Pulmonary artery endothelial cell (primary cell): Measurements from ENCODE around the gene CSRNP3. TPM values are rescaled to one million over a fixed set of nuclear protein-coding genes. Genes with fewer than 3 reads are reported as not detected.

ENCODE experiments used
- DNase-seq: peaks from one replicate; pipeline ENCODE4 v3.0.0-alpha.2; 2011; ENCODE audit warnings: low read depth, low spot score
- total RNA-seq: library from RNA; depleted of rRNA; stranded (reverse); fragments of >200 nt; gene quantifications from 2 replicates; pipeline ENCODE4 v1.2.3, GENCODE V29; 2014

Gene CSRNP3
- total RNA-seq, 1 donor from 2014 or later = not detected

- no peak for DNase-seq
Observed at GRCh38 chr2:165539985-165540384, 70.5 kb downstream of the CSRNP3 start.

GRCh38 chr2:165544897-165545296 lies 75.4 kb downstream of the CSRNP3 start:
- no peak for DNase-seq

GRCh38 chr2:165547900-165548299 lies 78.4 kb downstream of the CSRNP3 start:
- DNase-seq = no peak

- DNase-seq = no peak
Observed at GRCh38 chr2:165549619-165550018, 80.1 kb downstream of the CSRNP3 start.

GRCh38 chr2:165558832-165559231 lies 89.3 kb downstream of the CSRNP3 start:
- DNase-seq = no peak

GRCh38 chr2:165560377-165560988 lies 91.0 kb downstream of the CSRNP3 start:
- no peak for DNase-seq

GRCh38 chr2:165561516-165561915 lies 92.0 kb downstream of the CSRNP3 start:
- no peak for DNase-seq

- DNase-seq = no peak
Observed at GRCh38 chr2:165562233-165562632, 92.7 kb downstream of the CSRNP3 start.

- no peak for DNase-seq
Observed at GRCh38 chr2:165563468-165564225, 94.1 kb downstream of the CSRNP3 start.

GRCh38 chr2:165566008-165566407 lies 96.5 kb downstream of the CSRNP3 start:
- no peak for DNase-seq

GRCh38 chr2:165567273-165567672 lies 97.8 kb downstream of the CSRNP3 start:
- no peak for DNase-seq

- DNase-seq = no peak
Observed at GRCh38 chr2:165568361-165568760, 98.9 kb downstream of the CSRNP3 start.

GRCh38 chr2:165571477-165571876 lies 102.0 kb downstream of the CSRNP3 start:
- DNase-seq = no peak

GRCh38 chr2:165572151-165572550 lies 102.7 kb downstream of the CSRNP3 start:
- DNase-seq = no peak

GRCh38 chr2:165573534-165574461 lies 104.3 kb downstream of the CSRNP3 start:
- no peak for DNase-seq

GRCh38 chr2:165575044-165575615 lies 105.6 kb downstream of the CSRNP3 start:
- DNase-seq = no peak

GRCh38 chr2:165576409-165577154 lies 107.1 kb downstream of the CSRNP3 start:
- DNase-seq = no peak

GRCh38 chr2:165582409-165582808 lies 112.9 kb downstream of the CSRNP3 start:
- DNase-seq = no peak

- no peak for DNase-seq
Observed at GRCh38 chr2:165582863-165583506, 113.5 kb downstream of the CSRNP3 start.

- no peak for DNase-seq
Observed at GRCh38 chr2:165584126-165584654, 114.7 kb downstream of the CSRNP3 start.
